Astrocyte of the spinal cord (primary cell): ENCODE measurements around the gene CLASRP.

ENCODE experiments used
- DNase-seq: peaks from one replicate; pipeline ENCODE4 v3.0.0; 2011; ENCODE audit warnings: low read depth, low spot score
- H3K4me3 ChIP-seq: 2 replicates; pipeline ENCODE4 v1.5.1; 2011; ENCODE audit warnings: low read depth, mild to moderate bottlenecking, low read length, moderate library complexity
- in situ Hi-C: cut with HindIII; loops from 2 replicates; pipeline ENCODE4 v1.10.0; 2017; ENCODE audit warnings: low sequenced_read_pairs
- TF ChIP-seq, protein P1 (sequence below): IDR thresholded peaks from 2 replicates; pipeline ENCODE4 v1.5.1; 2012; ENCODE audit warnings: low read depth, mild to moderate bottlenecking, low read length, inconsistent platforms

Gene CLASRP

DNA sequence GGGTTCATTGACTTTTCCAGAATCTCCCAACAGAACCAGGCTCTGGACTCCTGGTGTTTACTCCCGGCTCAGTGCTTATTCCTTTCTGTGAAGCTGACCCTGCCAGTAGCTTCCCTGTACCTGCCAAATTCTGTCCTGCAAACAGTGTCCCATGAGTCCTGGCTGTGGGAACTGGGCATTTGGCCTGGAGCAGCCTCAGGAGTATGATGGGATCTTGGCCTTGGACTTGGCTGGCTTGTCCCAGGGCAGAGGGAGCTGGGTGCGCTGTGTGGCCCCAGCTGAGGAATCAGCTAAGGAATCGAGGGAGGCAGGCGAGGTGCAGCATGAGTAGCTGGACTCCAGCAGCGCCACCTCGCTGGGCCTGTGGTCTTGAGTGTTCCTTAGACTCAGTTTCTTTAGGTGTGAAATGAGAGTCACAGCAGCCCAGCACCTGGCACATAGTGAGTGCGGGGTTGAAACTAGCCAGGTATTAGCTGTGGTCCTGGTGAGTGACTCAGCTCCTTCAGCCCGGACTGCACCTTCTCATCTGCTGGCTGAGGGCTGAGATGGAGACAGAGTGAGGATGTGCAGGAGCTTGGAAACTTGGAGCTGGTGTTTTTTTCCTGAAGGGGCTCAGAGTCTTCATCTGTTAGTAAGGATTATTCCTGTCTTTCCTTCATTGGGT lies 10.4 kb downstream of the CLASRP start:
- in situ Hi-C loops, result no loop called here
- DNase-seq, result no peak
- TF ChIP-seq, protein P1, sequence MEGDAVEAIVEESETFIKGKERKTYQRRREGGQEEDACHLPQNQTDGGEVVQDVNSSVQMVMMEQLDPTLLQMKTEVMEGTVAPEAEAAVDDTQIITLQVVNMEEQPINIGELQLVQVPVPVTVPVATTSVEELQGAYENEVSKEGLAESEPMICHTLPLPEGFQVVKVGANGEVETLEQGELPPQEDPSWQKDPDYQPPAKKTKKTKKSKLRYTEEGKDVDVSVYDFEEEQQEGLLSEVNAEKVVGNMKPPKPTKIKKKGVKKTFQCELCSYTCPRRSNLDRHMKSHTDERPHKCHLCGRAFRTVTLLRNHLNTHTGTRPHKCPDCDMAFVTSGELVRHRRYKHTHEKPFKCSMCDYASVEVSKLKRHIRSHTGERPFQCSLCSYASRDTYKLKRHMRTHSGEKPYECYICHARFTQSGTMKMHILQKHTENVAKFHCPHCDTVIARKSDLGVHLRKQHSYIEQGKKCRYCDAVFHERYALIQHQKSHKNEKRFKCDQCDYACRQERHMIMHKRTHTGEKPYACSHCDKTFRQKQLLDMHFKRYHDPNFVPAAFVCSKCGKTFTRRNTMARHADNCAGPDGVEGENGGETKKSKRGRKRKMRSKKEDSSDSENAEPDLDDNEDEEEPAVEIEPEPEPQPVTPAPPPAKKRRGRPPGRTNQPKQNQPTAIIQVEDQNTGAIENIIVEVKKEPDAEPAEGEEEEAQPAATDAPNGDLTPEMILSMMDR, result no peak
- H3K4me3 ChIP-seq, result no peak overlapping the region

DNA sequence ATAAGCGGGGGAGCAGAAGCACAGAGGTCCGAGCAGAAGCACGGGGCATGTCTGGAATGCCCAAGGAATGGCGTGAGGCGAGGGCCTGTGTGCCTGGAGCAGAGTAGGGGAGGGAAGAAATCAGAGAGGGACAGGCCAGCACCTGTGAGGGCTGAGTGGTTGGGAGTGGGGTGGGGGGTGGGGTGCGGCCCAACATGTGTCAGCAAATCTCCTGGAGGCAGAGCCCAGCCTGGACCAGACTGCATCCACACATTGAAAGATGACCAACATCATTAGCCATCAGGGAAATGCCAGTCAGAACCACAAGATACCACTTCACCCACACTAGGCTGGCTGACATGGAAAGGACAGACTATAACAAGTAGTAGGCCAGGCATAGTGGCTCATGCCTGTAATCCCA lies 11.2 kb downstream of the CLASRP start:
- no peak for DNase-seq
- in situ Hi-C loops, result no loop called here
- TF ChIP-seq, protein P1, result no peak
- no peak overlapping the region for H3K4me3 ChIP-seq

DNA sequence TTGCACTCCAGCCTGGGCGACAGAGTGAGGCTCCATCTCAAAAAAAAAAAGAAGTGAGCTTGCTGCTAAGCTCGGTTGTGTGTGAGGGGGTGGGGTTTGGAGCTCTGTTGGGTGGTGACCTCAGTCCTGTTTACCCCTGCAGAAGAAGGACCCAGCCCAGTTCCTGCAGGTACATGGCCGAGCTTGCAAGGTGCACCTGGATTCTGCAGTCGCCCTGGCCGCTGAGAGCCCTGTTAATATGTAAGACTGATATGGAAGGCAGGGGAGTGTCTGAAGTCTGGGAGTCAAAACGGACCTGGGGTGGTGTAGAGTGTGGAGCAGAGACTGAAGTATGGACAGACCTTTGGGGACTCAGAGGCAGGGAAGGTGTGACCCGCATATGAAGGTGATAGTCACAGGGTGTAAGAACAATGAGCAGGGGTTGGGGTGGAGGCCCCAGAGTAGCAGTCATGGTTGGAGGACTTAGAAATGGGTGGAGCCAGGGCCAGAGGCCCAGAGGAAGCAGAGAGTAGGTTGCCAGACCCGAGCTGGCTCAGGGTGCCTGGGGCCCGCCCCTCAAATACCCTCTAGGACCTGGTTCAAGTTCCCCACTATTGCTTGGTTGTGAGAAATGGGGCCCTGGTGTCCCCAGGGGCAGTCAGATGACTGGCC lies 13.2 kb downstream of the CLASRP start:
- in situ Hi-C loops, result no loop called here
- DNase-seq, result no peak
- H3K4me3 ChIP-seq, result no peak overlapping the region
- TF ChIP-seq, protein P1, result no peak

DNA sequence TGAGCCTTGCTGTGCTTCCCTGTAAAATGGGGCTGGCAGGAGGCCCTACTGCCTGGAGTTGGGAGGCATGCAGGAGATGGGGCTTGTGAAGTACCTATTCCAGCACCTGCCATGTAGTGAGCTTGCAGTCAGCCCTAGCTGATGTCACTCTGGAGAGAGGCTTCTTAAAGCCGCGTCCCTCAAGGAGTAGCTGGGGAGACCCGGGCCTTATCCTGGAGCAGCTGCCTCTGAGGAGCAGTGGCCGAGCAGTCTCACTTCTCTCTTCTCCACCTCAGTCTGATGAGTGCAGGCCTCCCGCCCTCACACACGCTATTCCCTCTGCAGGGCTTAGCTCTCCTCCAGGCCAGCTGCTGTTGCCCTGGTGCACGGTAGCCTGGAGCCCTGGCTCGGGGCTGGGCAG lies 18.0 kb downstream of the CLASRP start:
- H3K4me3 ChIP-seq, result no peak overlapping the region
- TF ChIP-seq, protein P1, result no peak
- in situ Hi-C loops, result no loop called here
- no peak for DNase-seq

DNA sequence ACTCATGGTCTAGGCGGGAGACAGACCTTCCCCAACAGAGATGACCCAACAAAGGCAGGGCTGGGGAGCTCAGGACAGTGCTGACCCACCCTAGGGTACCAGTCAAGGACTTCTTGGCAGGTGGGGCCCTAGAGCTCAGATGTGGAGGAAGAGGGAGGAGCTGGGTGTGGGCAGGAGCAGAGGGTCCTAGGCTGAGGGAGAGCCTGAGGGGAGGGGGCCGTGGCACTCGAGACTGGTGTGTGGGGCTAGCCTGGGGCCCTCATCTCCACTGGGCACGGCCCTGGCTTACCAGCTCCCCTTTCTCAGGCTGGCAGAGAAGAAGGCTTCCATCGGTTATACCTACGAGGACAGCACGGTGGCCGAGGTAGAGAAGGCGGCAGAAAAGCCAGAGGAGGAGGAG lies 18.6 kb downstream of the CLASRP start:
- in situ Hi-C loops, result no loop called here
- DNase-seq, result no peak
- TF ChIP-seq, protein P1, result no peak
- no peak overlapping the region for H3K4me3 ChIP-seq

DNA sequence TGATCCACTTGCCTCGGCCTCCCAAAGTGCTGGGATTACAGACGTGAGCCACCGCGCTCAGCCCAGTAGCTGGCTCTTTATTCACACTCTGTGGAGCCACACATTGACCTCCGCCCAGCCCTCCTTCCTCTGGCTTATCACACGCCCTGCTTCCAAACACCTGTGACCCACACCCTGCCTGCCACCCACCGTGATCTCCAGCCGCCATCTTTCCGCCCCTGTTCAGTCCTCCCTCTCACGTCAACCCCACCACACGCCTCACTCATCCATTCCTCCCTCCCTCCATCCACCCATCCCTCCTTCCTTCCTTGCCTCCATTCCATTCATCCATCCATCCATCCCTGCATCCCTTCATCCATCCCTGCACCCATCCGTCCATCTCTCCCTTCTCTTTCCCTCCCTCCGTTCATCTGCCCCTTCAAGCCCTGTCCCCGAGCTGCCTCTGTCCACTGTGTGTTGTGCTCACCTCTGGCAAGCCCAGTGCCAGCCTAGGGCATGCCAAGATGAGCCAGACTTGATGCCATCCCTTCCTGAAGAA lies 19.8 kb downstream of the CLASRP start:
- TF ChIP-seq, protein P1, result no peak
- no peak overlapping the region for H3K4me3 ChIP-seq
- DNase-seq, result no peak
- in situ Hi-C loops, result no loop called here
